ENCODE results near the gene VMAC.

VMAC gene

GRCh38 chr19:5952193-5953029 is 47.7 kb downstream of the VMAC start:
- DNase-seq (ENCODE audit: low read depth in 2 of 2): no peak

DNA sequence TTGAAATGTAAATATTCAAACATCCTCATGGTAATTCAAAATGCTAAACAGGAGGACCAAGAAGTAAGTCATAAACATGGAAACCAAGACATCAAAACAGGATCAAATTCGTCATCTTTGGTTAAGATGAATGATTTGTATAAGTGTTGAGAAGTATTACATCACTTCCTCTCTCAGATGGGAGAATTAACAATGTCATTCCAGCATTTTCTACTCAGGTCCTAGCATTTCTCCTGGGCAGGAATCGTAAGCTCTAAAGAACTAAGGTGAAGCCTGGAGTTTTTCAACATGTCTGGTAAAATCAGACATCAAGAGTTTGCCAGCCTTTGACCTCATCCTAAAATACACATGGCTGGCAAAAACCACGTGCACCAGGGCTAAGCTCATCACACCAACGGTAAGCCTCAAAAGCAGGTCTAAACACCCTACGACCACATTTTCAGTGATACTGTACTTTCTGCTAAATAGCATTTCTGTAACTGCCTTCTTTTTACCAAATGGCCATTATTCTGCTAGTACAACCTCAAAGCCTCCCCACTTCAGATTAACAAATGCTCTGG is 48.4 kb downstream of the VMAC start:
- no peak for DNase-seq (ENCODE audit: low read depth in 2 of 2)

- DNase-seq (ENCODE audit: low read depth in 2 of 2): no peak
Observed at GRCh38 chr19:5953680-5954213, 49.1 kb downstream of the VMAC start.

GRCh38 chr19:5954293-5954692 is 49.6 kb downstream of the VMAC start:
- no peak for DNase-seq (ENCODE audit: low read depth in 2 of 2)

DNA sequence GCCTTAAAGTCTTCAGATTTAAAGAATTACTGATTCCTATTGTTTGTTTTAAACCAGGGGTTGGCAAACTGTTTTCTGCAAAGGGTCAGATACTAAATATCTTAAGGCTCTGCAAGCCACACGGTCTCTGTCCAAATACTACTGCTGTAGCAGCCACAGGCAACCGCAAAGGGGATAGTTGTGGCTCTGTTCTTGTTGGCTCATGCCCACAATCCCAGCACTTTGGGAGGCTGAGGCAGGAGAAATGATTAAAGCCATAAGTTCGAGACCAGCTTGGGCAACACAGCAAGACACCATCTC is 50.9 kb downstream of the VMAC start:
- no peak for DNase-seq (ENCODE audit: low read depth in 2 of 2)

GRCh38 chr19:5956323-5956722 is 51.7 kb downstream of the VMAC start:
- DNase-seq (ENCODE audit: low read depth in 2 of 2): no peak

- DNase-seq (ENCODE audit: low read depth in 2 of 2): no peak
Observed at GRCh38 chr19:5956728-5957127, 52.1 kb downstream of the VMAC start.

DNA sequence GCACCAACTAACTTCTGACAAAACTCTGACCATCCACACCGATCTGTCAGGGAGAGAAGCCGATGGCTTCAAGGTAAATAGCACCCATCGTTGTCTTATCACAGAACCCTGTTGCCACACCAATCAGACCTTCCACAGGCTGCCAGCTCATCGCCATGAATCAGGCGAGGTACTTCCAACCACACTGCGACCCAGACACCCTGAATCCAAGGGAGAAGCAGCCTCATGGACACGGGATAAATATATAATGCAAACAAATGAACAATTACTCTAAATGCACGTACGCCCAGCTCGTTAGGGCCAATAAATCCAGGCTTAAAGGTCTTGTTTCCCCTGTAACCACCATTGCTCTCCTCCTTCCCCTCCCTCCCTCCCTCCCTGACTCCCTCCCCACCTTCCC is 52.5 kb downstream of the VMAC start:
- DNase-seq (ENCODE audit: low read depth in 2 of 2): no peak

- no peak for DNase-seq (ENCODE audit: low read depth in 2 of 2)
Observed at GRCh38 chr19:5958074-5958850, 53.6 kb downstream of the VMAC start.

DNA sequence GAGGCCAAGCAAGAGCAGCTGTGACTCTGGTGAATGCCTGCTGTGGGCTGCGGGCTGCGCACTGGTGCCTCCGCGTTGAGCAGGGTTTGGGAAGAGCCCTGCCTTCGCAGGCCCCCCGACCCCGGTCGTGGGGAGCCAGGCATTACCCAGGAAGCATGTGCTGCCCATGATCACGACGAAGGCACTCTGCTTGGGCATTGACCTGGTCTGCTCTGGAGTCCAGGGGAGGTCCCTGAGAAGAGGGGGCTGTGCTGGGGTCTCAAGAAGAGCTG is 54.1 kb downstream of the VMAC start:
- DNase-seq (ENCODE audit: low read depth in 2 of 2): no peak

- no peak for DNase-seq (ENCODE audit: low read depth in 2 of 2)
Observed at GRCh38 chr19:5959260-5960004, 54.8 kb downstream of the VMAC start.
